Mucosa of stomach (tissue), 1 donor: Measurements from ENCODE around the gene KIF5A.

ENCODE experiments used
- H3K27me3 ChIP-seq: one replicate; pipeline ENCODE4 v1.7.0; 2013; ENCODE audit warnings: mild to moderate bottlenecking, low read length; ENCODE audit not compliant: control insufficient read depth, insufficient read depth
- H3K36me3 ChIP-seq: one replicate; pipeline ENCODE4 v1.7.0; 2013; ENCODE audit warnings: low read length; ENCODE audit not compliant: control insufficient read depth, insufficient read depth
- H3K4me1 ChIP-seq: one replicate; pipeline ENCODE4 v1.7.0; 2013; ENCODE audit warnings: mild to moderate bottlenecking, low read length; ENCODE audit not compliant: control insufficient read depth, insufficient read depth
- H3K4me3 ChIP-seq: one replicate; pipeline ENCODE4 v1.7.0; 2013; ENCODE audit warnings: low read length
- H3K9ac ChIP-seq: one replicate; pipeline ENCODE4 v1.7.0; 2013; ENCODE audit warnings: mild to moderate bottlenecking, low read length, moderate library complexity
- H3K9me3 ChIP-seq: one replicate; pipeline ENCODE4 v1.7.0; 2013; ENCODE audit warnings: mild to moderate bottlenecking, low read length, moderate library complexity; ENCODE audit not compliant: control insufficient read depth
- donor health status: Pancreatic carcinoma.

KIF5A gene

DNA sequence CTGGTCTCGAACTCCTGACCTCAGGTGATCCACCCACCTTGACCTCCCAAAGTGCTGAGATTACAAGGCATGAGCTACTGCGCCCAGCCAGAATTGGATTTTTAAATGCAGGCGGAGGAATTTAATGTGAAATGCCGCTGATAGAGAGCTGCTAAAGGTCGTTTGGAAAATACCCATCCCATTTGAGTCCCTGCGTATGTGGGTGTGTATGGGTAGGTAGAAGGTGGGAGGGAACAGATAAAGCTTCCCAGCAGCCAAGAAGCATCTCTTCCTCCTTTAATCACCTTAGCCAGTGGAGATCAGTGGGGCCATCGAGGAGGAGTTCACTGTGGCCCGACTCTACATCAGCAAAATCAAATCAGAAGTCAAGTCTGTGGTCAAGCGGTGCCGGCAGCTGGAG is 25.0 kb downstream of the KIF5A start:
- no peaks in the 10 kb centered on the region for H3K27me3 ChIP-seq
- no peaks in the 10 kb centered on the region for H3K36me3 ChIP-seq
- H3K4me1 ChIP-seq: no peaks in the 10 kb centered on the region
- H3K9ac ChIP-seq: no peak overlapping the region
- no peaks in the 10 kb centered on the region for H3K9me3 ChIP-seq
- no peak overlapping the region for H3K4me3 ChIP-seq

DNA sequence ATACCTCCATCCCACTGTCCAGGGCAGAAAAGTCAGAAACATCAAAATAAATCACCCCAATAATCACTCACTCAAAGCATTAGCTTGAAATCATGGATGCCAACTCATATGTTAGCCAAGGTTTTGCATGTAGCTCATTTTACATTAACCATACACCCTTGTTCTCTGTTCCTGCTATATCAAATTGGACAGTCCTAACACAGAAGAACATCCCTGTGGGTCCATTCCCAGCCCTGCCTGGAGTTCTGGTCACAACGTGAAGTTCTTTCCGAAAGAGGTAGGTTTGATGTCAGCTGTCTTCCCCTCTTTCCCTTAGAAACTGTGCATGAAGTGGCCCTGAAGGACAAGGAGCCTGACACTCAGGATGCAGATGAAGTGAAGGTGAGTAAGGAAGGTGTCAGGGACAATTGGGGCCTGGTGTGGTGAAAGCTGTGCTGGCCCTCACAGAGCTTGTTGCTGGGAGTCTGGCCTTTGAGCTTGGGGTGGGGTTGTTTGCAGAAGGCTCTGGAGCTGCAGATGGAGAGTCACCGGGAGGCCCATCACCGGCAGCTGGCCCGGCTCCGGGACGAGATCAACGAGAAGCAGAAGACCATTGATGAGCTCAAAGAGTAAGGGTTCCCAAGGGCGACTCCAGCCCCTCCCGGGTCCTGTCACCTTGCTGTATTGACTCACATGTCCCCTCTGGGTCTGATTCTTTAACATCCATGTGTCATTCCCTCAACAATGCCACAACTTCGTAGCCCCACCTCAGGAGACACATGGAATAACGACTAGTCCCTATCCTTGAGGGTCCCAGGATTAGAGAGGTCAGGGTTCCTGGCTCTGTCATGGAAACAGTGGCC is 26.1 kb downstream of the KIF5A start:
- Histone ChIP-seq H3K4me3 (no peak overlapping the region), H3K9ac (no peak overlapping the region), H3K27me3 (no peaks in the 10 kb centered on the region), H3K36me3 (no peaks in the 10 kb centered on the region), H3K4me1 (no peaks in the 10 kb centered on the region), H3K9me3 (no peaks in the 10 kb centered on the region)

DNA sequence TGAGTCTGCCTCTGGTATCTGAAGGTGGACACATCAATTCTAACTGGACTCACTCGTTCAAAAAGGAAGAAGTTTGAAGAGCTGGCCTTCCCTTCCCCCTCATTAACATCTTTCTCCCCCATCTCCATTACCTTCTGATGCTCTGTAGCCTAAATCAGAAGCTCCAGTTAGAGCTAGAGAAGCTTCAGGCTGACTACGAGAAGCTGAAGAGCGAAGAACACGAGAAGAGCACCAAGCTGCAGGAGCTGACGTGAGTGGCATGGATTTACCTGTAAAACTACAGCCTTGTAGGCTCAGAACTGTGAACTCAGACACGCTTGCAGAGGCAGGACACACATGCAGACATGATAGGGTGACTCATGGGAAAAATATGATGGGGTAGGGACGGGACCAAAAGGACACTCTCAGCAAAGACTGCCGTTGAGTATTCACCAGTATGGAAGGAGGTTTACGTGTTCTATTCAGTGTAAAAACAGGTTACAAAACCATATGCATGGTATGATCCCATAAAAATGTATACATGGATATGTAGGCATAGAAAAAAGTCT is 26.8 kb downstream of the KIF5A start:
- Histone ChIP-seq H3K4me1 (no peaks in the 10 kb centered on the region), H3K9ac (no peak overlapping the region), H3K27me3 (no peaks in the 10 kb centered on the region), H3K4me3 (no peak overlapping the region), H3K36me3 (no peaks in the 10 kb centered on the region), H3K9me3 (no peaks in the 10 kb centered on the region)

DNA sequence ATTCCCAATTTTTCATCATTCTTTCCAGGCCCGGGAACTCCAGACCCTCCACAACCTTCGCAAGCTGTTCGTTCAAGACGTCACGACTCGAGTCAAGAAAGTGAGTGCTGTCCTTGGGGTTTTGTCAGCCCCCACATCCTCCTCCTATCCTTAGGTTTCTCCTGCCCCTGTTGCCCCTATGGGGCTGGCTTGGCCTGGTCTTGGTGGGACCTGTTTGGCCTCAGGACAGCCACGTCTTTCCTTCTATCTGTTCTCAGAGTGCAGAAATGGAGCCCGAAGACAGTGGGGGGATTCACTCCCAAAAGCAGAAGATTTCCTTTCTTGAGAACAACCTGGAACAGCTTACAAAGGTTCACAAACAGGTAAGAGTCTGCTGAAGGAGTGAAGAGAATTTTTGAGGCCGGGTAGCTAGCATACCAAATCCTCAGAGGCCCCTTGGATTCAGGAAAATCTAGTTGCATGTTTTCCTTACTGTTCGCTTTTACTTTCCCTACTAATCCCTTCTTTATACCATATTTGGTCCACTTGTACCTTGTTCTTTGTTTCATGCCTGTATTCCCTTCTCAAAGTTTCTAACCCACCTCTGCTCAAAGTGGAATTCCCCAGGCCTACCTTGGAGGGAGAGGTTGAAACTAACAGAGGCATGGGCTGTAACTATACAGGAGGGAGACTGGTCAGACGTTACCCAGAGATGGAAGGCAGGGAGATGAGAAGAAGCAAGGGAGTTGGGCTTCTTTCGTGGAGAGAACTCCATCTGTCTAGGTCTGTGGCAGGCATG is 28.3 kb downstream of the KIF5A start:
- Histone ChIP-seq H3K36me3 (no peaks in the 10 kb centered on the region), H3K4me3 (no peak overlapping the region), H3K9me3 (no peaks in the 10 kb centered on the region), H3K9ac (no peak overlapping the region), H3K4me1 (no peaks in the 10 kb centered on the region), H3K27me3 (peaks cover 3% of the 10 kb centered on the region)

DNA sequence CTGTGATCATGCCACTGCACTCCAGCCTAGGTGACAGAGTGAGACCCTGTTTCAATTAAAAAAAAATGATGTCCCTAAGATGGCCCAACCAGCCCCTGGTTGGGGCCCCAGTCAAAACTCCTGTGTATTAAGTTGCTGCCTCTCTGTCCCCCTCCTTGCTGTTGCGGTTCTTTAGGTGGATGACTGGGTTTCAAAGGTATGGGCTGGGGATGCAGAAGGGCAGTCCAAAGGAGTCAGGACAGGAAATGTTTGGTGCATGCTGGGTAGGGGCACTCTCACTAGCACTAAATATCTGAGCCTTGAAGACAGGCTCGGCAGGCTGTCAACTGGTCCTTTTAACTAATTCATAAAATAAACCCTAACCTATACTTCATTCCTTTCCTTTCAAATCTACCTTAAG is 29.2 kb downstream of the KIF5A start:
- H3K27me3 ChIP-seq: peaks cover 3% of the 10 kb centered on the region
- no peak overlapping the region for H3K4me3 ChIP-seq
- no peak overlapping the region for H3K9ac ChIP-seq
- H3K9me3 ChIP-seq: no peaks in the 10 kb centered on the region
- H3K36me3 ChIP-seq: no peaks in the 10 kb centered on the region
- H3K4me1 ChIP-seq: no peaks in the 10 kb centered on the region

DNA sequence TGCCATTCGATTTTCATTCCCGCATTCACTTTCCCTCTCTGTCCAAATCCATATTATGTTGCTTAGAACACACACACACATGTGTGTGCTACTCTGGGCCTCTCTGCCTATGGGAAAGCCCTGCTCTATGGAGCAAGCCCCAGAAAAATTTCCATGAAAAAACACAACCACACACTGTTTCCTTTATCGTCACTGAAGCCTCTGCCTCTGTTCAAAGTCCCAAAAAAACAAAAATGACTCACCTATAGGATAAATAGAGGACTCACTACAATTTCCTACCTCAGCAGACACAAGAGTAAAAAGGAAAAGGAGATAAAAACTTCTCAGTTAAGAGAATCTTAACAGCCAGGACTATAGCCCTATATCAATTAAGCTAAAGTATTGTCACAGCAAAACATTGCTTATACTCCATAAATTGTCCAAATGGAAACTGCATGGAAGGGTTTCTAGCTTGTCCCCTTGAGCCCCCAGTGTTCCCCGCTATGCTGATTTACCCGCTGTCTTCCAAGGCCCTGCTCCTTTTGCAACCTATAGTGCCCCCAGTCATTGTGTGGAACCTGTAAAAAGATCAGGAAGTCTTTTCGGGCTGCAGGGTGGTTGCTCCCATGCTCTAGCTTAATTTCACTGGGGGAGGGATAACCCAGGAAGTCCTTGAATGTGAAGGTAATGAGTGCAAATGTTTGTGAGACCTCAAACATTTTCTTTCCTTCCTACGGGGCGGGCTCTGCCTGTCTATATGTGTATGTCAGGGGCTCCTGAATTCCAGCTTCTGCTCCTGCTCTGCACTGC is 30.0 kb downstream of the KIF5A start:
- H3K27me3 ChIP-seq: peaks cover 3% of the 10 kb centered on the region
- no peaks in the 10 kb centered on the region for H3K36me3 ChIP-seq
- H3K9me3 ChIP-seq: no peaks in the 10 kb centered on the region
- no peak overlapping the region for H3K9ac ChIP-seq
- H3K4me3 ChIP-seq: no peak overlapping the region
- H3K4me1 ChIP-seq: no peaks in the 10 kb centered on the region

DNA sequence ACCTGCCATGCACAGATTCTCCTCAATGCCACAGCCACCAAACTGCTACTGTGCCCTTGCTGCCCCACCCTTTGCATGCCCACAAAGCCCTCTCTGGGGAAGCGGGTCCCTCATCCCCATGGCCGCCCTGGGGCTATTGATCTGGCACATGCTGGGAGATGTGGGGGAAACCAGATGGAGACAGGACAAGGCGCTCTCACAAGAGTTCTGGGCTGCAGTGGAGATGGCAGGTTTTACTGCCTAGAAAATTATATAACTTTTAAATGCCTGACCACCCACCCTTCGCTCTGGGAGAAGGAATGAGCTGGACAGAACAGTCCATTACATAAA is 30.6 kb downstream of the KIF5A start:
- no peaks in the 10 kb centered on the region for H3K4me1 ChIP-seq
- no peak overlapping the region for H3K9ac ChIP-seq
- no peaks in the 10 kb centered on the region for H3K9me3 ChIP-seq
- peaks cover 5% of the 10 kb centered on the region for H3K27me3 ChIP-seq
- H3K36me3 ChIP-seq: no peaks in the 10 kb centered on the region
- no peak overlapping the region for H3K4me3 ChIP-seq

DNA sequence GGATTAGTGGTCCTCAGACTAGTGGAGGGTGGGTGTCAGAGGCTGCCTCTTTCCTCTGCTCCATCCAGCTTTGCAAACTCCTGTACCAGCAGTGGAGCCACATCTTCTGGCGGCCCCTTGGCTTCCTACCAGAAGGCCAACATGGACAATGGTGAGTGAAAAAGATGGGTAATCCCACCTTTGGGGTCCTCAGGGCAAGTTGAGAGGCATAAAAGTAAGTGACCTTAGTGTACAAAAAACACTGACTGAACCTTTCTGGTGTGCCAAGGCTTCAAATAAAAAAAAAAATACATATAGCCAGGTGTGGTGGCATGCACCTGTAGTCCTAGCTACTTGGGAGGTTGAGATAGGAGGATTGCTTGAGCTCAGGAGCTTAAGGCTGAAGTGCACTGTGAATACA is 32.0 kb downstream of the KIF5A start:
- Histone ChIP-seq H3K9ac (no peak overlapping the region), H3K9me3 (no peaks in the 10 kb centered on the region), H3K4me1 (no peaks in the 10 kb centered on the region), H3K36me3 (no peaks in the 10 kb centered on the region), H3K27me3 (peaks cover 6% of the 10 kb centered on the region), H3K4me3 (no peak overlapping the region)

DNA sequence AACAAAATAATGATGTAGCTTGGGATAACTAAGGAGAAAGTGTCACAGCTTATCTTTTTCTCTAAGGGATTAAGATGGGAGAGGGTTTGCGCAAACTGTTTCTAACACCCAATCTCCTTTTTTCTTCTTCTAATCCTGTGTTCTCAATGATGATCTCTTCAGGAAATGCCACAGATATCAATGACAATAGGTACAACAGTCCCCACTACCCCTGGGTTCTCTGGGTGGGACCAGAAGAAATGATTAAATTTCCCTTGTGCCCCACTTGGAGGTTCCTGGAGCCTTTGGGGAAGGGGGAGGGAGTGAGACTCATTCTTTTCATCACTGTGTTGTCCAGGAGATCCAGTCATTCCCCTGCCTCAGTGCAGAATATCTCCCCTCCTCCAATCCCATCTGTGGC is 32.6 kb downstream of the KIF5A start:
- Histone ChIP-seq H3K27me3 (peaks cover 6% of the 10 kb centered on the region), H3K4me1 (no peaks in the 10 kb centered on the region), H3K9me3 (no peaks in the 10 kb centered on the region), H3K36me3 (no peaks in the 10 kb centered on the region), H3K9ac (no peak overlapping the region), H3K4me3 (no peak overlapping the region)

DNA sequence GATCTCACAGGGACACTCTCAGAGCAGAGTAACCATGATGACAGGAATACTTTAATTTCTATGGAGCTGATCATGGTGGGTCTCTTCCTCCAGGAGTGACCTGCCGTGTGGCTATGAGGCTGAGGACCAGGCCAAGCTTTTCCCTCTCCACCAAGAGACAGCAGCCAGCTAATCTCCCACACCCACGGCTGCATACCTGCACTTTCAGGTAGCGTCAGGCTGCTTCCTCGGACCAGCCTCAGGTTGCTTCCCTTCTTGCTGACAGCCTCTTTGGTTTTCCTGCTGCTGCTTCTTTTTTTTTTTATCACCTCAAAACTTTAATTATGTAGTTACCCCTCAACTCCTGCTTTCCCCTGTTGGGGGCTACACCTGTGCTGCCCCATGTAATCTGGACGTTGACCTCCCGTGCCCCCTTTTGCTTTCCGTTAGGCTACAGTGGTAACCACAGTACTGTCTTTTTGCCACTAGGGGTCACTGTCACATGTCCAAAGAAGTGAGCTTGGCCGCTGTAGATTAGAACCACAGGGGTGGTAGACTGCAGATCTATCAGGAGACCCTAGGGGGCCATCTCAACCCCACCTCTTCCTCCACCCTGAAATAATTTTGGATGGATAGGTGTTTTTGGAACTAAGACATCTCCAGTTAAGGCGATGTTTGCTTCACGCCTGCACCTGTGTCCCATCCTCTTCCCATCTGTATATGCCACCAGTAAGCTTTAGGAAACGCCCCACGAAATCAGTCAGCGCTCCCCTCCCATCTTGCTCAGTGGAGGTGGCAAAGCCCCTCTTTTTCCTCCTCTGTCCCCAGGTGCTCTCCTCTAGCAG is 33.4 kb downstream of the KIF5A start:
- no peaks in the 10 kb centered on the region for H3K4me1 ChIP-seq
- H3K36me3 ChIP-seq: no peaks in the 10 kb centered on the region
- H3K27me3 ChIP-seq: peaks cover 6% of the 10 kb centered on the region
- no peak overlapping the region for H3K9ac ChIP-seq
- no peak overlapping the region for H3K4me3 ChIP-seq
- H3K9me3 ChIP-seq: no peaks in the 10 kb centered on the region

DNA sequence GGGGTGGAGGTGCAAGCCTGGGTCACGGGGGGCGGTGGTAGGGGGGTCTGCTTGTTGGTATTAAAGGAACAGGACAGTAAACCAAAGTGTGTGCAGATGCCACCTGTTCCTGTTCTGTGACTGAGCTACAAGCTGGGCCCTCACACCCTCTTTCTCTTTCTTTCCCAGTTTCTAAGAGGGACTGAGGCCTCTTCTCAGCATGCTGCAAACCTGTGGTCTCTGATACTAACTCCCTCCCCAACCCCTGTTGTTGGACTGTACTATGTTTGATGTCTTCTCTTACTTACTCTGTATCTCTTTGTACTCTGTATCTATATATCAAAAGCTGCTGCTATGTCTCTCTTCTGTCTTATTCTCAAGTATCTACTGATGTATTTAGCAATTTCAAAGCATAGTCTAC is 34.2 kb downstream of the KIF5A start:
- no peak overlapping the region for H3K4me3 ChIP-seq
- H3K9ac ChIP-seq: no peak overlapping the region
- H3K9me3 ChIP-seq: no peaks in the 10 kb centered on the region
- no peaks in the 10 kb centered on the region for H3K36me3 ChIP-seq
- no peaks in the 10 kb centered on the region for H3K4me1 ChIP-seq
- peaks cover 6% of the 10 kb centered on the region for H3K27me3 ChIP-seq
